GM10266 (cell line): ENCODE data around the gene RFTN2.
"Not testable (repeated sequence)": the region's sequence is repeated elsewhere in the genome, so short reads cannot be mapped to it uniquely, and the experiment has no call there.

Source experiments
- DNase-seq: peaks from one replicate; pipeline ENCODE4 v3.0.0; 2012; ENCODE audit errors: extremely low spot score
- TF ChIP-seq, protein P1 (sequence below): IDR thresholded peaks from 2 replicates; pipeline ENCODE4 v1.5.1; 2012; ENCODE audit warnings: mild to moderate bottlenecking, low read depth; ENCODE audit not compliant: control insufficient read depth, insufficient read depth; ENCODE audit errors: missing control alignments

RFTN2 gene

DNA sequence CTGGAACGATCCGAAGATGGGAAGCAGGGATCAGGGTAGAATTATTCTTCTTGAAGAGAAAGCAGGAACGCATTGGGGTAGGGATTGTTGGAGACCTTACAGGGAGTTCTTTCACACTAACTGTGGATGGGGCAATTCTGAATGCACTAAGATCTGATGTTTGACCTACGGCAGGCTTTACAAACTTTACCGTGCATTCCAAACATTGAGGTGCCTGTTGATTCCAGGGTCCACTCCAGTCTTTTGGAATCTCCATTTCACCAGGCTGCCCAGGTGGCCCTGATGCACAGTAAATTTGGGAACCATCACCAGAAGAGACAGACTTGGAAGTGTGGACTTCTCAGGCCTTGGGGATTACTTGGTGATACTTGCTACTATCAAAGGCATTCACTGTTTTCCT is 76.9 kb downstream of the RFTN2 start:
- no peak for DNase-seq

DNA sequence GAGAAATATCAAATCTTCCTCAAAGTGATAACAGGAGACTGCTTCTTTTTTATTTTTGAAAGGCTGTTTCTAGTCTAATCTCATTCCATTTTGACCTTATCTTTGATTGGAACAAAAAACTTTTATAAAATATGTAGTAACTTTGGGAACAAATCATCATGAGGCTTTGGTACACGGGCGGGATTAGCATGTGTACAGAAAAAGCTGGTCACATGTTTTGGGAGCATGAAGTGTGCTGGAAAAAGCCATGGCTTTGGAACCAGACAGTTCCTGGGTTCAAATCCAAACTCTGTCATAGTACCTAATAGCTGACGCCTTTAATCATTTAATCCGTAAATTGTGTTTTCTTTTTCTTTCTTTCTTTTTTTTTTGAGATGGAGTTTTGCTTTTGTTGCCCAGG is 78.2 kb downstream of the RFTN2 start:
- TF ChIP-seq, protein P1, sequence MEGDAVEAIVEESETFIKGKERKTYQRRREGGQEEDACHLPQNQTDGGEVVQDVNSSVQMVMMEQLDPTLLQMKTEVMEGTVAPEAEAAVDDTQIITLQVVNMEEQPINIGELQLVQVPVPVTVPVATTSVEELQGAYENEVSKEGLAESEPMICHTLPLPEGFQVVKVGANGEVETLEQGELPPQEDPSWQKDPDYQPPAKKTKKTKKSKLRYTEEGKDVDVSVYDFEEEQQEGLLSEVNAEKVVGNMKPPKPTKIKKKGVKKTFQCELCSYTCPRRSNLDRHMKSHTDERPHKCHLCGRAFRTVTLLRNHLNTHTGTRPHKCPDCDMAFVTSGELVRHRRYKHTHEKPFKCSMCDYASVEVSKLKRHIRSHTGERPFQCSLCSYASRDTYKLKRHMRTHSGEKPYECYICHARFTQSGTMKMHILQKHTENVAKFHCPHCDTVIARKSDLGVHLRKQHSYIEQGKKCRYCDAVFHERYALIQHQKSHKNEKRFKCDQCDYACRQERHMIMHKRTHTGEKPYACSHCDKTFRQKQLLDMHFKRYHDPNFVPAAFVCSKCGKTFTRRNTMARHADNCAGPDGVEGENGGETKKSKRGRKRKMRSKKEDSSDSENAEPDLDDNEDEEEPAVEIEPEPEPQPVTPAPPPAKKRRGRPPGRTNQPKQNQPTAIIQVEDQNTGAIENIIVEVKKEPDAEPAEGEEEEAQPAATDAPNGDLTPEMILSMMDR = no peak
- DNase-seq = no peak

More for the DNA sequence above, 76.9 kb downstream of the RFTN2 start:
- TF ChIP-seq, protein P1 = no peak

DNA sequence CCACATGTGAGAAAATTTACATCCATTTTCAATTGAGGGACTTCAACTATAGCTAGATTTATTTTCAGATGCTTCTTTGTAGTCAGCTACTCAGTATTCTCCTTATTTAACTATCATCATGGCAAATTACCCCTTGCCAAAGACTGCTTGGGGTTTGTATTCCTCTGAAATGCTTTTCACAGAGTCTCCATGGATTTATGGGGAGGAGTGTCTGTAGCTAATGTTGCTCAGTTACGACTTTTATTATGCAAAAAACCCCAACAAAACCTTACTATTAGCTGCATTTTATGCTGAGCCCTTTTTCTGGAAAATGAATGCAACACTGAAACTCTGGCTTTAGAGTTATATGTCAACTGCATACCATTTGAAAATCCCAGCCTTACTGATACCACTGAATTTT is 78.6 kb downstream of the RFTN2 start:
- no peak for DNase-seq
- TF ChIP-seq, protein P1 = no peak

DNA sequence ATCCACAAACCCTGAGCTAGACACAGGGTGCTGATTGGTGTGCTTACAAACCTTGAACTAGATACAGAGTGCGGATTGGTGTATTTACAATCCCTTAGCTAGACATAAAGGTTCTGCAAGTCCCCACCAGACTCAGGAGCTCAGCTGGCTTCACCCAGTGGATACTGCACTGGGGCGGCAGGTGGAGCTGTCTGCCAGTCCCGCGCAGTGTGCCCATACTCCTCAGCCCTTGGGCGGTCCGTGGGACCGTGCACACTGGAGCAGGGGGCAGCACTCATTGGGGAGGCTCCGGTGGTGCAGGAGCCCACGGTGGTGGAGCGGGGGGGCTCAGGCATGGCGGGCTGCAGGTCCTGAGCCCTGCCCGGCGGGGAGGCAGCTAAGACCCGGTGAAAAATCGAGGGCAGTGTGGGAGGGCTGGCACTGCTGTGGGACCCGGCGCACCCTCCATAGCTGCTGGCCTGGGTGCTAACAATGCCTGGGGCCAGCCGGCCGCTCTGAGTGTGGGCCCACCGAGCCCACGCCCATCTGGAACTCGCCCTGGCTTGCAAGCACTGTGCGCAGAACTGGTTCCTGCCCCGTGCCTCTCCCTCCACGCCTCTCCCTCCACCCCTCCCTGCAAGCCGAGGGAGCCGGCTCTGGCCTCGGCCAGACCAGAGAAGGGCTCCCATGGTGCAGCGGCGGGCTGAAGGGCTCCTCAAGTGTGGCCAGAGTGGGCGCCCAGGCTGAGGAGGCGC is 83.9 kb downstream of the RFTN2 start:
- DNase-seq = no peak
- TF ChIP-seq, protein P1 = no peak

DNA sequence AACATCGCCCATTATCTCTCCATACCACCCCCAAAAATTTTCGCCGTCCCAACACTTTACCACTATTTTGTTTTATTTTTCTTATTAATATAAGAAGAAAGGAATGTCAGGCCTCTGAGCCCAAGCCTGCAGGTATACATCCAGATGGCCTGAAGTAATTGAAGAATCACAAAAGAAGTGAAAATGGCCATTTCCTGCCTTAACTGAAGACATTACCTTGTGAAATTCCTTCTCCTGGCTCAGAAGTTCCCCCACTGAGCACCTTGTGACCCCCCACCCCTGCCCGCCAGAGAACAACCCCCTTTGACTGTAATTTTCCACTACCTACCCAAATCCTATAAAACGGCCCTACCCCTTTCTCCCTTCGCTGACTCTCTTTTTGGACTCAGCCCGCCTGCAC is 88.1 kb downstream of the RFTN2 start:
- not testable (repeated sequence) for DNase-seq

DNA sequence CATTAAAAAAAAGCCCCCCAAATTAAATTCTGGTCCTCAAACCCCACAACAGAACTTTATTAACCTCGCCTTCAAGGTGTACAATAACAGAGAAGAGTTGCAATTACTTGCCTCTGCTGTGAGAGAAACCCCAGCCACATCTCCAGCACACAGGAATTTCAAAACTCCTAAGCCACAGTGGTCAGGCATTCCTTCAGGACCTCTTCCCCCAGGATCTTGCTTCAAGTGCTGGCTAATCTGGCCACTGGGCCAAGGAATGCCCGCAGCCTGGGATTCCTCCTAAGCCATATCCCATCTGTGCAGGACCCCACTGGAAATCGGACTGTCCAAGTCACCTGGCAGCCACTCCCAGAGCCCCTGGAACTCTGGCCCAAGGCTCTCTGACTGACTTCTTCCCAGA is 95.2 kb downstream of the RFTN2 start:
- DNase-seq = not testable (repeated sequence)

DNA sequence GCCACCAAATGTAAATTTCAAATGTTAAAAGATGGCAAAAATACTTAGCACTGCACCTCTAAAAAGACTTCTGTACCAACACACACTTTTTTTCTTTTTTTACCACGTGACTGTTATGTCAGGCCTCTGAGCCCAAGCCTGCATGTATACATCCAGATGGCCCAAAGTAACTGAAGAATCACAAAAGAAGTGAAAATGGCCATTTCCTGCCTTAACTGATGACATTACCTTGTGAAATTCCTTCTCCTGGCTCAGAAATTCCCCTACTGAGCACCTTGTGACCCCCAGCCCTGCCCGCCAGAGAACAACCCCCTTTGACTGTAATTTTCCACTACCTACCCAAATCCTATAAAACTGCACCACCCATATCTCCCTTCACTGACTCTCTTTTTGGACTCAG is 97.1 kb downstream of the RFTN2 start:
- not testable (repeated sequence) for DNase-seq

DNA sequence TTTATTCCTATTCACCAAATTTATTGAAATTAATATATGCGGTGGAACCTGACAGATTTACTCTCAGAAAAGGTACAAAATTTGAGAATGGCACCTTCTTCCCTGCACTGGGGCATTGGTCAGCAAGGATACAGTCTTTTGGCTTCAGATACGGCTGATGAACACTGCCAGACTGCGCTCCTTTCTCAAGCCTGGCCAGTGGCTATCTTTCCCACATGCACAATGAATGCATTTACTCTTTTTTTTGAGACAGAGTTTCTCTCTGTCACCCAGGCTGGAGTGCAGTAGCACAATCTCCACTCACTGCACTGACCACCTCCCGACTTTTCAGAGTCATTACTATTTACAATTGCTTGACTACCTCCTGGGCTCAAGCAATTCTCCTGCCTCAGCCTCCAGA is 97.9 kb downstream of the RFTN2 start:
- TF ChIP-seq, protein P1 = no peak
- no peak for DNase-seq

DNA sequence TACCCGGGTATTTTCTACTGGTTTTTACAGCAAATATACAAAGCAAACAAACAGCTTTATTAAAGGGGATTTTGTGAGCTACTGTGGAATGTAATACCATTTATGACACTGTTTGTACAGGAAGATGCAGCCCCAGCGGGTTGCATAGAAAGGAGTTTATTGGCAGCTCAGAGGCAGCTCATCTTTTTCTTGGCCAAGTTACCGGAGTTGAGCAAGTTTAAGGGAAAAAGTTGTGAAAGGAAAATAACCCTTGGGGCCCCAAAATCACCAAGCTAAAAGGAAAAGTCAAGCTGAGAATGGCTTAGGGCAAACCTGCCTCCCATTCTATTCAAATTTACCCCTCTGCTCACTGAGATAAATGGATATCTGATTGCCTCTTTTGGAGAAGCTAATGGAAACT is 98.8 kb downstream of the RFTN2 start:
- TF ChIP-seq, protein P1 = no peak
- no peak for DNase-seq
